Bronchial epithelial cell (primary cell): ENCODE measurements around the gene SUN3. TPM values are rescaled to one million over a fixed set of nuclear protein-coding genes. Genes with fewer than 3 reads are reported as not detected.
"Not testable (repeated sequence)": the region's sequence is repeated elsewhere in the genome, so short reads cannot be mapped to it uniquely, and the experiment has no call there.

Experiments
- DNase-seq: peaks from one replicate; pipeline ENCODE4 v3.0.0-alpha.2; 2010; ENCODE audit warnings: low read depth
- FAIRE-seq: peaks from 2 replicates; lab custom pipeline; 2011; peaks lifted over from hg19 to GRCh38; lab: Jason Lieb, UNC
- H3K27me3 ChIP-seq: 2 replicates; pipeline ENCODE4 v1.5.1; 2011; ENCODE audit warnings: low read length; ENCODE audit not compliant: control insufficient read depth, insufficient read depth
- H3K36me3 ChIP-seq: 2 replicates; pipeline ENCODE4 v1.5.1; 2011; ENCODE audit warnings: low read length; ENCODE audit not compliant: control insufficient read depth, insufficient read depth
- H3K4me3 ChIP-seq: 2 replicates; pipeline ENCODE4 v1.5.1; 2011; ENCODE audit warnings: mild to moderate bottlenecking, low read depth, low read length, control low read depth
- CTCF ChIP-seq: IDR thresholded peaks from 2 replicates; pipeline ENCODE4 v1.5.1; 2011; ENCODE audit warnings: mild to moderate bottlenecking, moderate library complexity, low read length, control low read depth, inconsistent platforms; ENCODE audit not compliant: insufficient read depth, severe bottlenecking
- total RNA-seq: library from RNA; depleted of rRNA; stranded (reverse); fragments of >200 nt; gene quantifications from 2 replicates; pipeline ENCODE4 v1.2.1, GENCODE V29; 2014

Gene SUN3
- total RNA-seq, 1 donor from 2014 or later: 0.79 TPM

- DNase-seq: no peak
- no peak for FAIRE-seq
- Histone ChIP-seq H3K36me3 (no peaks in the 10 kb centered on the region), H3K27me3 (no peaks in the 10 kb centered on the region), H3K4me3 (no peak overlapping the region)
- TF ChIP-seq CTCF: peak; percentile 30
Observed at GRCh38 chr7:47988496-47989386, 40.2 kb downstream of the SUN3 start.

- FAIRE-seq: no peak
- no peak overlapping the region for H3K4me3 ChIP-seq
- no peak for DNase-seq
- no peaks in the 10 kb centered on the region for H3K27me3 ChIP-seq
- no peaks in the 10 kb centered on the region for H3K36me3 ChIP-seq
- no peak for TF ChIP-seq CTCF
Observed at GRCh38 chr7:47982610-47983009, 46.3 kb downstream of the SUN3 start.

GRCh38 chr7:47980648-47981047 lies 48.3 kb downstream of the SUN3 start:
- FAIRE-seq, DNase-seq, H3K4me3 ChIP-seq, H3K36me3 ChIP-seq, H3K27me3 ChIP-seq: not testable (repeated sequence)

- no peak for DNase-seq
- no peak for TF ChIP-seq CTCF
- H3K4me3 ChIP-seq: peak overlapping the region; percentile 77
Observed at GRCh38 chr7:47979832-47980181, 49.1 kb downstream of the SUN3 start.

GRCh38 chr7:47979145-47979831 lies 49.6 kb downstream of the SUN3 start, which contains the start of gene HUS1:
TSS of gene HUS1 (minus strand) at chr7:47979615. CDS start at chr7:47979519, 96 bp downstream.
- DNase-seq (peak; percentile 66), FAIRE-seq (no peak)
- H3K4me3 ChIP-seq: peak within 1 kb of the TSS; percentile 77
- H3K36me3 ChIP-seq: peaks cover 10% of the 10 kb centered on the region
- no peak for TF ChIP-seq CTCF
- H3K27me3 ChIP-seq: no peaks in the 10 kb centered on the region

More at GRCh38 chr7:47979832-47980181, 49.1 kb downstream of the SUN3 start:
- Histone ChIP-seq H3K36me3 (peaks cover 8% of the 10 kb centered on the region), H3K27me3 (no peaks in the 10 kb centered on the region)
- FAIRE-seq: no peak

- no peak for FAIRE-seq
- H3K27me3 ChIP-seq: no peaks in the 10 kb centered on the region
- H3K4me3 ChIP-seq: peak overlapping the region; percentile 77
- DNase-seq: no peak
- no peak for TF ChIP-seq CTCF
- peaks cover 14% of the 10 kb centered on the region for H3K36me3 ChIP-seq
Observed at GRCh38 chr7:47978790-47979144, 50.1 kb downstream of the SUN3 start.
